Measurements from ENCODE around the gene NPIPB9.
A peak's percentile ranks its signal among the peaks of the same experiment; 100 is the strongest.
"Not testable (repeated sequence)": the region's sequence is repeated elsewhere in the genome, so short reads cannot be mapped to it uniquely, and the experiment has no call there.

The NPIPB9 gene

GRCh38 chr16:28751487-28751886 lies at the start of gene NPIPB9:
Gene NPIPB9 (plus strand): TSS chr16:28751787.
- DNase-seq (ENCODE audit: low read depth in 1 of 2, low spot score in 1 of 2): not testable (repeated sequence)

- not testable (repeated sequence) for DNase-seq (ENCODE audit: low read depth in 1 of 2, low spot score in 1 of 2)
Measured at GRCh38 chr16:28704246-28704645, 47.3 kb upstream of the NPIPB9 start.

DNA sequence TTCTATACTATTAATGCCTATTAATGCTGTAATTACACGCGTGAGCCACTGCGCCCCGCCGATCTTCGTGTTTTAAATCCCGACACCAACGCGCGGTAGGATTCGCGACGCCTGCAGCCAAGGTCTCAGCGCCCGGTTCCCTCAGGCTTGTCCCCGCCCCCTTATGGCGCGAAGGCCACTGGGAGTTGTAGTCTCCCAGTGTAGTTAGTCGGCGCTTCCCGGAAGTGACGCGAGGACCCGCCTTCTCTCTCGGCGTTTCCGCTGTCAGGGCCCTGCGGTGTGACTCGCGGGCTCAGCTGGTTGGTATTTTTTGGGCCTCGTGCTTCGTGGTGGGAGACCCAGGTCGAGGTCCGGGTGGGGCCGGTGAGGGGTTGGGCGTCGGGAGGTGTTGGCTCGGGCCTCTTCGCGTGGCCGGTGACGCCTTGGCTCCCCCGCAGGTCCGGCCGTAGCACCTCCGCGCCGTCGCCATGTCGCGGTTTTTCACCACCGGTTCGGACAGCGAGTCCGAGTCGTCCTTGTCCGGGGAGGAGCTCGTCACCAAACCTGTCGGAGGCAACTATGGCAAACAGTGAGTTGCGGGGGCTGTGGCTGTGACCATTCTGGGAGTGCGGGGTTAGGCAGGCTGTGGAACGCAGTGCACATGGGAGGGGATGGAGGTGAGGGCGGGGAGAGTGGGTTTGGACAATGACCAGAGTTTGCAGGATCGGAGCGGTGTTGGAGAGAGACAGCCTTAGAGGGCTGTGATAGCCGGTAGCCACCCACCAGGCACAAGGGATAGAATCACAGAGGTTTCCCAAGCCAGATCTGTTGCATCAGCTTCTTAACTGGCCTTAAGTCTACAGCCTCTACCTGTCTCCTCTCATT lies 40.1 kb upstream of the NPIPB9 start, which contains the start of gene EIF3C:
EIF3C (plus strand) TSS at position 245 of the 864 bp plus-strand sequence; CDS start at position 468, 223 bp downstream.
- not testable (repeated sequence) for DNase-seq (ENCODE audit: low read depth in 1 of 2, low spot score in 1 of 2)

GRCh38 chr16:28722852-28723650 lies 28.5 kb upstream of the NPIPB9 start:
- not testable (repeated sequence) for DNase-seq (ENCODE audit: low read depth in 1 of 2, low spot score in 1 of 2)

- DNase-seq (ENCODE audit: low read depth in 1 of 2, low spot score in 1 of 2): not testable (repeated sequence)
Measured at GRCh38 chr16:28731253-28731652, 20.3 kb upstream of the NPIPB9 start.

DNA sequence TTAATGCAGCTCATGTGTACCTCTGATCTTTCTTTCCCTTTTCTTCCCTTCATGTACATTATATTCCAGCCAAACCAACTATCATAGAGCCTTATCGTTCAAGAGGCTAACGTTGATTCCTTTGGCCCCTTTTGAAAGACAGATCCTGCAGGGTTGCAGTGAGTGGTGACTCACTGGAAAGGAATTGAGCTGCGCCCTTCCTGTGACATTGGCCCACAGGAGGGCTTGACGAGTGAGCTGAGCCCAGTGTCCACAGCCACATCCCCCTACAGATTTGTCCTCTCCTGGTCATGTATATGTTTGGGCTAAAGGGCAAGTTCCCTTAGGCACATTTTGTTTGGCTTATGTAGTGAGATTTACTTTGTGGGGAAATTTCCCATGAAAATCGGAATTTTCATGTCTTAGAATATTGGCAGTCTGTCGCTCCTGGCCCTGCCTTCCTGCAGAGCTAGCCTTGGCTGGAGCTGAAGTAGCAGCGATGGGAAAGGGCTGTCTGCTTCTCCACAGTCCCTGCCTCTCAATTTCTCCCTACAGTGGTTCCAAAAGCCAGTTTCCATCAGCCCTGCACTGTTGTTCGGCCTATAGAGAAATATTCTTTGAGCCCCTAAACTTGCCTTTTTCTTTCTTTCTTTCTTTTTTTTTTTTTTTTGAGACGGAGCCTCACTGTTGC lies 19.0 kb upstream of the NPIPB9 start:
- not testable (repeated sequence) for DNase-seq (ENCODE audit: low read depth in 1 of 2, low spot score in 1 of 2)

DNA sequence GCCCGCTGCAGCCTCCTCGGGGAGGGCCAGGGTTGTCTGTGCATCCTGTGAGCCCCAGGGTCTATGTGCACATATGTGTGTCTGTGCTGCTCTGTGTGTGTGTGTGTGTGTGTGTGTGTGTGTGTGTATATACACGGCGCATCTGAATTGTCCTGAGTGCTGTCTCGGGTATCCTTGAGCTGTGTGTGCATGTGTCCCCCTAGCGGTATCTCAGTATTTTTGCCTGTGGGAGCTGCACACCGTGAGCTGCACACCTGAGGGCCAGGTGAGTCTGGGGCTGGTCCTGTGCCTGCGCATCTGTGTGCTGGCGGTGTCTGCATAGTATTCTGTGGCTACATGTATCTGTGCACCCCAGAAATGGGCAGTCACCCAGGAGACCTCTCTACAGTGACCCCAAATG lies 11.8 kb upstream of the NPIPB9 start:
- not testable (repeated sequence) for DNase-seq (ENCODE audit: low read depth in 1 of 2, low spot score in 1 of 2)

DNA sequence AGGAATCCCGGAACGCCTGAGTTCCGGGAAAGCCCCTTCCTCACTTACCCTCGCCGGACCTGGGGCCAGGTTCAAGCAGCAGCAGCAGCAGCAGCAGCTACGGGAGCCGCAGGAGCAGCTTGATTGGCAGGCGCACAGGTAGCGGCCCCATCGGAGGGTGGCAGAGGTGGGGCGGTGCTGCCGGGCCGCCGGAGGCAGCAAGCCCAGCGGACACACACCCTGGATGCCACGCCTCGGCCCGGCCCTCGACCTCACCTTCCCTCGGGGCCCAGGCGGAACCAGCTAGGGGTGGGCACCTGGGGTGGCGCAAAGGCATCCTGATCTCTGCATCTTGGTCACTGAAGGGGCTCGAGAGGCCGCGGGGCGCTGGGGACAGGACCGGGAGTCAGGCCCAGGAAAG lies 11.0 kb upstream of the NPIPB9 start:
- not testable (repeated sequence) for DNase-seq (ENCODE audit: low read depth in 1 of 2, low spot score in 1 of 2)

- DNase-seq (ENCODE audit: low read depth in 1 of 2, low spot score in 1 of 2): not testable (repeated sequence)
Measured at GRCh38 chr16:28741295-28741694, 10.3 kb upstream of the NPIPB9 start.

DNA sequence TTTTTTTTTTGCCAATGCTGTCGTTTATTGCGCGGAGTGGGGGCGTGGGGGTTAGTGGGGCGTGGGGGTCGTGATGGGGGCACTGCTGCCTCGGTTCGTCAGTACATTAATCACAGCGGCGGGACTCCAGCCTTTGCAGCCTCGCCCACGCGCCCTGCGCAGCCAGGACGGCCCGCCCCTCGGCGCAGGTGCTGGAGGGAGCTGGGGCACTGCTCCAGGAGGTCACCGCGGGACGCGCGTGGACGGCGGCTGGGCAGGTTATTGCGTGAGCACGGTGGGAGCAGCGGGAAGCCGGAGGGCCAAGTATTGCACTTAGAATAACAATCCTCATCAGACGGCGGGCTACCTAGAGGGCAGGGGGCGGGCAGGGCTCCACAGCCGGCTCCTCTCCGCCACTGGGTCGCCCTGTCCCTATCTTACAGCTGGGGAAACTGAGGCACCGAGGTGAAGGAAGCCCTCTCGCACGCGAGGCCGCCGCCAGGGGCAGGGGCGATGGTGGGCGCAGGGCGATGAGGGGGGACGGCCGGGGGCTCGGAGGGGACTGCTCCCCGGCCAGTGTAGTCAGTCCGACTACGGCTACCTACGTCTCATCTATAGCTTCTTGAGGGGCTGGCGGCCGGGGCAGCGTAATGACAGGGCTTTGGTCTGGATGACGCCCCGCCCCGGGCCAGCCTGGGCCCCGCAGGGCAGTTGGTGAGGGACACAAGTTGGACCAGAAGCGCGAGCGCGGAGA lies 4.8 kb upstream of the NPIPB9 start:
- DNase-seq (ENCODE audit: low read depth in 1 of 2, low spot score in 1 of 2): not testable (repeated sequence)

DNA sequence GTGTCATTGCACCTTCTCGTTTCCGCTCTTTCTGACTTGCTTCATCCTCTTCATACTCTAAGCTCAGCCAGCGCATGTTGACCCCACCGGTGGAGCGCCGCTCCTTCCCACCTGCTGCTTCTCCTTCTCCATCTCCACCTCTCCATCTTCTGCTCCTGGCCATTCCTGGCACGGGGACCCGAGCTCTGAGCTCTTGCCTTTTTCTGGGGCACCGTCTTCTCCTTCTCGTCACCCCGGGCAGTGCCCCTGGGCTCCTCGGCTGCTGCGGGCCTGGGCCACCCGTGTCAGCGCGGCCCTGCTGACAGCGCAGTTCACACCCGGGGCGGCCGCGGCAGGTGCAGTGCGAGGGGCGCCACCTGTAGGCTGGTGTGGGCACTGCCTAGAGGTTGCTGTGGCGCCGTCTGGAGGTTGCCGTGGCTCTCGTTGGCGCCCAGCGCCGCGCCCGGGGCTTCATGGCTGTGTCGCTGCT lies 1.6 kb upstream of the NPIPB9 start:
- DNase-seq (ENCODE audit: low read depth in 1 of 2, low spot score in 1 of 2): peak in 1 of 2 donors; percentile 28

GRCh38 chr16:28750469-28751067 lies 1.0 kb upstream of the NPIPB9 start:
- DNase-seq (ENCODE audit: low read depth in 1 of 2, low spot score in 1 of 2): not testable (repeated sequence)

DNA sequence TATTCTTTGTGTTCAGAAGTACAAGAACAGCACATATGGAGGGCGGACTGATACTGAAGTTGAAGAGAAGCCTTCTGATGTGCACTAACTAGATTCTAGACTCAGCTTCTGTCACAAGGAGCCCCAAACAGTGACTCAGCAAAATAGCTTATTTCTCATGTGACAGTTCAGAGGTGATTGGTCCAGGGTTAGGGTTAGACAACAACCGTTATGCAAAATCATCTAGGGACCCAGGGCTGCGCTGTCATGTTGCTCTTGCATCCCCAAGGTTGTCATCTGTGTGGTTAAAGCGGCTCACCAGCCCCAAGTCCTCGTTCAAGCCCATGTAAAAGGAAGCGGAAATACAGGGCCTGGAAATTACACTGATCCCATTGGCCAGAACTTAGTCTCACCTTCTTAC lies 30.1 kb downstream of the NPIPB9 start:
- DNase-seq (ENCODE audit: low read depth in 1 of 2, low spot score in 1 of 2): not testable (repeated sequence)

DNA sequence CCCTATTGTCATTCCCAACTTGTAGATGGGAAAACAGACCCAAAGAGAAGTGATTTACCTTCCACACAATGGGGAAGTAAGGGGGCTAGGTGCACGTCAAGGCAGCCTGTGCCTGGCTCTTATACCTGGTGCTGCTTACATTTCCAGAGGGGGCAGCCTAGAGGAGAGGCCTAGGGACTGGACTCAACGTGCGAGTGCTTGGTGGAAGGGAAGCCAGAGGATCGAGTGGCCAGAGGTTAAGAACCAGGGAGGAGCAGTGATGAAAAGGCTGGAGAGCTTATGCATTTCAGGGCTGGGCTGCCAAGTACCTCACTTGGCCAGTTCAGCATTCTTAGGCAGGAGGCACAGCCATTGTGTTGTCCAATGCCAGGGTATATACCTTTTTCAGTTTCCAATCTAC lies 30.8 kb downstream of the NPIPB9 start:
- not testable (repeated sequence) for DNase-seq (ENCODE audit: low read depth in 1 of 2, low spot score in 1 of 2)

- peak; percentile 26 to 52 for DNase-seq (ENCODE audit: low read depth in 1 of 2, low spot score in 1 of 2)
Measured at GRCh38 chr16:28802235-28803019, 50.8 kb downstream of the NPIPB9 start.

- DNase-seq (ENCODE audit: low read depth in 1 of 2, low spot score in 1 of 2): not testable (repeated sequence)
Measured at GRCh38 chr16:28807445-28808120, 56.0 kb downstream of the NPIPB9 start.

DNA sequence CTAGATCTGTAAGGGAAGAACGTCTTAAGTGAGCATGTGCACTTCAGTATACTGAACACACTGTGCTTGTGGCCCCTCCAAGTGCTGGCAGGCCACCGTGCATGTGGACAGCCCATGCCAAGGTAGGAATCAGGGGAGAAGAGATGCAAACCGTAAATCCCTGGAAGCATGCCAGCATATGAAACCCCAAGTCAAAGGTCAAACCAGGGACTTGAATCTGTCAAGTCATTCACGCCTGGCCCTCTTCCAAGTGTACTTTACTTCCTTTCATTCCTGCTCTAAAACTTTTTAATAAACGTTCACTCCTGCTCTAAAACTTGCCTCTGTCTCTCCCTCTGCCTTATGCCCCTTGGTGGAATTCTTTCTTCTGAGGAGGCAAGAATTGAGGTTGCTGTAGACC lies 68.4 kb downstream of the NPIPB9 start:
- DNase-seq (ENCODE audit: low read depth in 1 of 2, low spot score in 1 of 2): no peak

DNA sequence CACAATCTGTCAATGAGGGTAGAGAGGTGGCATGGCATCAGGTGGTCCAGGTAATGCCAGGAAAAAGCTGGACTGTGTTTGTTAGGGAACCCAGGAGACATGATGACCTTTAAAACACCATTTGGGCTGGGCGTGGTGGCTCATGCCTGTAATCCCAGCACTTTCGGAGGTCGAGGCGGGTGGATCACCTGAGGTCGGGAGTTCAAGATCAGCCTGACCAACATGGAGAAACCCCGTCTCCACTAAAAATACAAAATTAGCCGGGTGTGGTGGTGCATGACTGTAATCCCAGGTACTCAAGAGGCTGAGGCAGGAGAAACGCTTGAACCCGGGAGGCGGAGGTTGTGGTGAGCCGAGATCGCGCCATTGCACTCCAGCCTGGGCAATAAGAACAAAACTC lies 69.0 kb downstream of the NPIPB9 start:
- not testable (repeated sequence) for DNase-seq (ENCODE audit: low read depth in 1 of 2, low spot score in 1 of 2)
